Muscle layer of duodenum (tissue), 2 donors: Measurements from ENCODE around the gene FBXO31.

Experiments
- H3K27ac ChIP-seq: one replicate; pipeline ENCODE4 v1.7.0; 2013; ENCODE audit warnings: mild to moderate bottlenecking, low read length
- H3K27me3 ChIP-seq: one replicate; pipeline ENCODE4 v1.7.0; 2013; ENCODE audit warnings: low read depth, mild to moderate bottlenecking, control low read depth, low read length
- H3K36me3 ChIP-seq, 2 donors: one replicate each; pipeline ENCODE4 v1.7.0; 2013; ENCODE audit warnings: low read length in 2 of 2, control low read depth in 1 of 2, mild to moderate bottlenecking in 1 of 2; ENCODE audit not compliant: insufficient read depth in 2 of 2, control insufficient read depth in 1 of 2
- H3K4me1 ChIP-seq, 2 donors: one replicate each; pipeline ENCODE4 v1.7.0; 2013; ENCODE audit warnings: low read length in 2 of 2, mild to moderate bottlenecking in 2 of 2, control low read depth in 1 of 2, moderate library complexity in 1 of 2; ENCODE audit not compliant: insufficient read depth in 2 of 2, control insufficient read depth in 1 of 2
- H3K4me3 ChIP-seq, 2 donors: one replicate each; pipeline ENCODE4 v1.7.0; 2013; ENCODE audit warnings: low read length in 2 of 2, low read depth in 1 of 2, mild to moderate bottlenecking in 1 of 2
- H3K9me3 ChIP-seq, 2 donors: one replicate each; pipeline ENCODE4 v1.7.0; 2013; ENCODE audit warnings: low read length in 2 of 2, control low read depth in 1 of 2, mild to moderate bottlenecking in 1 of 2; ENCODE audit not compliant: control insufficient read depth in 1 of 2
- donor health status: healthy.

Gene FBXO31

GRCh38 chr16:87358250-87358649, 25.3 kb downstream of the FBXO31 start:
- Histone ChIP-seq H3K36me3 (peaks cover 37 to 47% of the 10 kb centered on the region in 2 donors), H3K27ac (no peak overlapping the region), H3K27me3 (no peaks in the 10 kb centered on the region), H3K9me3 (no peaks in the 10 kb centered on the region), H3K4me3 (no peak overlapping the region), H3K4me1 (peaks cover 0 to 10% of the 10 kb centered on the region in 2 donors)

DNA sequence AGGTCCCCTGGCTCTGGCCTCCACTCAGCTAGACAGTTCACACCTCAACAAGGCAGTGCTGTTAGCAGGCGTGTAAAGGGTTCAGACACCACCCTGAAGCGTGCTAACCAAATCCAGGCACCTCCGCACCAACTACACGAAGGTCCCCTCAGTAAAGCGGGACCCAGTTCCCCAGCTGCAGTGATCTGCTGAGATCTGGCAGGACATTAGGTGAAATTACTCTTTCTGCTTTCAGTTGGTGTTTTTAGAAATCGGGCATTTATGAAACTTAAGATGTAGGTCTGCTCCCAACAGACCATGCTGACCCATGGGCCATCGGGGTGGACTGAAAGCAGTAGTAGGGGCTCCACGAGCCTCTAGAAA, 27.1 kb downstream of the FBXO31 start:
- Histone ChIP-seq H3K4me3 (no peak overlapping the region), H3K27me3 (no peaks in the 10 kb centered on the region), H3K4me1 (no peaks in the 10 kb centered on the region), H3K27ac (no peak overlapping the region), H3K9me3 (no peaks in the 10 kb centered on the region), H3K36me3 (peaks cover 32 to 43% of the 10 kb centered on the region in 2 donors)

GRCh38 chr16:87353613-87354012, 30.0 kb downstream of the FBXO31 start:
- H3K36me3 ChIP-seq = peaks cover 12 to 25% of the 10 kb centered on the region in 2 donors
- H3K4me1 ChIP-seq = no peaks in the 10 kb centered on the region

DNA sequence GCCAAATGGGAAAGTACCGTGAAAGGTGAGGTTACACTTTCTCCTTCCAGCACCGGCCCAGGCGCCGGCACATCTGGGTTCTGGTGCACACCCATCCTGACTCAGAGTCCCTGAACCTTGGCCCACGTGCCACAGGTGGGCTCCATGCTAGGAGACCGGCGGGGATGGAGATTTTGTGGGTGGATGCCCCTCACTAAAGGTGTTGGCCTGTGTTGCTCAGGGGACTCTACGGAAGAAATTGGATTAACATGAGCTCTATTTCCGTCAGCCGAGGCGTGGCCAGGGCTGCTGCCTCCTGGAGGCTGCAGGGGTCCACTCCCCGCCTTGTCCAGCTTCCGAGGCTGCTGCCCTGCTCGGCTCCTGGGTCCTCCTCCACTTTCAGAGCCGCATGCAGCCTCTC, 30.8 kb downstream of the FBXO31 start:
- no peak overlapping the region for H3K27ac ChIP-seq
- peaks cover 5 to 20% of the 10 kb centered on the region in 2 donors for H3K36me3 ChIP-seq
- no peaks in the 10 kb centered on the region for H3K27me3 ChIP-seq
- H3K4me1 ChIP-seq = no peaks in the 10 kb centered on the region
- no peaks in the 10 kb centered on the region for H3K9me3 ChIP-seq
- no peak overlapping the region for H3K4me3 ChIP-seq

More at GRCh38 chr16:87353613-87354012, 30.0 kb downstream of the FBXO31 start:
- Histone ChIP-seq H3K27ac (no peak overlapping the region), H3K4me3 (no peak overlapping the region), H3K27me3 (no peaks in the 10 kb centered on the region), H3K9me3 (no peaks in the 10 kb centered on the region)

- no peak overlapping the region for H3K27ac ChIP-seq
- H3K36me3 ChIP-seq = peaks cover 9 to 21% of the 10 kb centered on the region in 2 donors
- H3K27me3 ChIP-seq = no peaks in the 10 kb centered on the region
- no peaks in the 10 kb centered on the region for H3K9me3 ChIP-seq
- no peak overlapping the region for H3K4me3 ChIP-seq
- H3K4me1 ChIP-seq = no peaks in the 10 kb centered on the region
Observed at GRCh38 chr16:87351320-87351698, 32.3 kb downstream of the FBXO31 start.

- Histone ChIP-seq H3K36me3 (peaks cover 7 to 18% of the 10 kb centered on the region in 2 donors), H3K9me3 (no peaks in the 10 kb centered on the region), H3K27me3 (no peaks in the 10 kb centered on the region), H3K4me3 (no peak overlapping the region), H3K4me1 (no peaks in the 10 kb centered on the region), H3K27ac (no peak overlapping the region)
Observed at GRCh38 chr16:87350681-87351319, 32.8 kb downstream of the FBXO31 start.

GRCh38 chr16:87350031-87350430, 33.5 kb downstream of the FBXO31 start:
- H3K4me3 ChIP-seq = no peak overlapping the region
- no peak overlapping the region for H3K27ac ChIP-seq
- H3K27me3 ChIP-seq = no peaks in the 10 kb centered on the region
- peaks cover 7 to 18% of the 10 kb centered on the region in 2 donors for H3K36me3 ChIP-seq
- H3K9me3 ChIP-seq = no peaks in the 10 kb centered on the region
- no peaks in the 10 kb centered on the region for H3K4me1 ChIP-seq

DNA sequence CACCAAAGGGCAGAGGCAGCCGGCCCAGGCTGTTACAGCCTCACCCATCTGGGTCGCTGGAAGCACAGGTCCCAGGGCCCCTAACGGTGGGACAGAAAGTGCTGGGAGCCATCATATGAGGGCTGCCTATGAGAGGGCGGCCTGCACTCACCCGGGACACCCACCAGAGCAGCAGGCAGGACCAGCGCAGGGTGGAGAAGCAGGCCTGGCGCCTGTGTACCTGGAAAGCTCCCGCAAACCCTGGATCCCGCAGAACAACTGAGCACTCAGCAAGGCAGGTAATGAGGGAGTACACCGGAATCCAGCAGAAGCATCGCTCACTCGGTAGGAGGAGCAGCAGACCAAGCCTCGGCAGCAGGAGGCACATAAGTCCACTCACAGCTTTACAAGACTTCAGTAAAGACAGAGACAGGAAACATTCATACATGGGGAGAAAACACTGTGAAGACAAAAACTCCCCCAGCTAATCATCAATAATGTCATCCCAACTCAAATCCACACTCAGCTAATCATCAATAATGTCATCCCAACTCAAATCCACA, 34.9 kb downstream of the FBXO31 start:
- Histone ChIP-seq H3K27me3 (no peaks in the 10 kb centered on the region), H3K36me3 (peaks cover 7 to 23% of the 10 kb centered on the region in 2 donors), H3K27ac (no peak overlapping the region), H3K4me1 (no peaks in the 10 kb centered on the region), H3K4me3 (no peak overlapping the region), H3K9me3 (no peaks in the 10 kb centered on the region)

- H3K4me1 ChIP-seq = no peaks in the 10 kb centered on the region
- H3K27me3 ChIP-seq = no peaks in the 10 kb centered on the region
- no peak overlapping the region for H3K27ac ChIP-seq
- H3K4me3 ChIP-seq = no peak overlapping the region
- H3K36me3 ChIP-seq = peaks cover 10 to 26% of the 10 kb centered on the region in 2 donors
- no peaks in the 10 kb centered on the region for H3K9me3 ChIP-seq
Observed at GRCh38 chr16:87347932-87348615, 35.5 kb downstream of the FBXO31 start.

GRCh38 chr16:87346517-87347060, 37.0 kb downstream of the FBXO31 start:
- Histone ChIP-seq H3K27me3 (no peaks in the 10 kb centered on the region), H3K36me3 (peaks cover 20 to 41% of the 10 kb centered on the region in 2 donors), H3K27ac (no peak overlapping the region), H3K9me3 (no peaks in the 10 kb centered on the region), H3K4me1 (no peaks in the 10 kb centered on the region), H3K4me3 (no peak overlapping the region)

DNA sequence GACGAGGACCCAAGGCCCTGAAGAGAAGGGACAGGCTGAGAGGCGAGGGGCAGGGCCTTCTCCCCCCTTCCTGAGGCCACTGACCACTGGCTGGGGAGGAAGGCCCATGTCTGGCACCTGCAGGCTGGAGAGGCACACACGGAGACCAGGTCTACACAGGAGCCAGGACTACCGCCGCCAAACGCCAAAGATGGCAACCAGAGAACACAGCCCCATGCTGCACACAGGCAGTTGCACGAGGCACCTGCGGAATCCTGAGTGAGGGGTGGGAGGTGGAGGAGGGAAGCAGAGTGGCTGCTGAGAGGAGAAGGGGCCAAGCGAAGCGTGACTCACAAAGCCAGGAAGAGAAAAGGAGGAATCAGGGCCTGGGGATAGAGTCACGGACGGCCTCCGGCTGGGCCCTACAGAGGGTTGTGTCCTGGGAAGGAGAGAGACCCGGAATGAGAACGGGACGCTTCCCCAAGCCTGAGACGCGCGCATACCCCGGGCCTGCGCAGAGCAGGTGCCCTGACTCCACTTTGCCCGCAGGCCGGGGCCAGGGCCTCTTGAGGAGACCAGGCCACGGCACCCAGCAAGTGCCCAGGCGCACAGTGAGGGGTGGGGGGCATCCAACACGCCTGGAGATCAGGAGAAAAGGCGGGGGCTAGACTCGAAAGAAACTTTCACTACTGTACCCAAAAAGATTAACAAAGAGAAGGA, 37.7 kb downstream of the FBXO31 start:
- Histone ChIP-seq H3K27me3 (no peaks in the 10 kb centered on the region), H3K27ac (no peak overlapping the region), H3K9me3 (no peaks in the 10 kb centered on the region), H3K4me1 (no peaks in the 10 kb centered on the region), H3K36me3 (peaks cover 20 to 41% of the 10 kb centered on the region in 2 donors), H3K4me3 (no peak overlapping the region)
